SK-N-SH (cell line): Measurements from ENCODE around the gene STAMBP.
A peak's percentile ranks its signal among the peaks of the same experiment; 100 is the strongest.

Source experiments
- ELF1 ChIP-seq: IDR thresholded peaks from 2 replicates; pipeline ENCODE4 v1.4.0; 2012
- EP300 ChIP-seq, 2 experiments: IDR thresholded peaks; 2 replicates each; pipeline versions ENCODE4 v1.4.0 to v1.6.1; 2012; ENCODE audit warnings: borderline replicate concordance in 1 of 2, low read depth in 1 of 2, low read length in 1 of 2
- EZH2phosphoT487 ChIP-seq: fragments of 200-600 bp; sonication (generic); IDR thresholded peaks from 2 replicates; pipeline ENCODE4 v1.6.1; 2017; ENCODE audit warnings: low read depth, mixed run types, mild to moderate bottlenecking, antibody characterized with exemption, moderate library complexity, borderline replicate concordance
- FOSL2 ChIP-seq: IDR thresholded peaks from 2 replicates; pipeline ENCODE4 v1.4.0; 2012; ENCODE audit warnings: low read depth, mild to moderate bottlenecking, moderate library complexity, borderline replicate concordance
- NRF1 ChIP-seq: IDR thresholded peaks from 2 replicates; pipeline ENCODE4 v1.6.1; 2012; ENCODE audit warnings: low read depth, mild to moderate bottlenecking, low read length
- RAD21 ChIP-seq: IDR thresholded peaks from 2 replicates; pipeline ENCODE4 v1.6.1; 2012; ENCODE audit warnings: mild to moderate bottlenecking, low read length
- RXRA ChIP-seq: IDR thresholded peaks from 2 replicates; pipeline ENCODE4 v1.4.0; 2012; ENCODE audit warnings: low read depth, mild to moderate bottlenecking, borderline replicate concordance
- SMC3 ChIP-seq: IDR thresholded peaks from 2 replicates; pipeline ENCODE4 v1.6.1; 2012; ENCODE audit warnings: low read depth, low read length, improper control_type of control experiment
- YY1 ChIP-seq: IDR thresholded peaks from 2 replicates; pipeline ENCODE4 v1.4.0; 2012; ENCODE audit warnings: low read depth, mild to moderate bottlenecking
- TF ChIP-seq, protein P1 (sequence below): fragments of 200-600 bp; sonication (generic); IDR thresholded peaks from 2 replicates; pipeline ENCODE4 v1.6.1; 2017; ENCODE audit warnings: antibody characterized with exemption, mild to moderate bottlenecking, moderate library complexity
- TF ChIP-seq, protein P2 (sequence below): fragments of 150-350 bp; IDR thresholded peaks from 2 replicates; pipeline ENCODE4 v1.6.1; 2016; ENCODE audit warnings: mild to moderate bottlenecking, low read depth, low read length

DNA sequence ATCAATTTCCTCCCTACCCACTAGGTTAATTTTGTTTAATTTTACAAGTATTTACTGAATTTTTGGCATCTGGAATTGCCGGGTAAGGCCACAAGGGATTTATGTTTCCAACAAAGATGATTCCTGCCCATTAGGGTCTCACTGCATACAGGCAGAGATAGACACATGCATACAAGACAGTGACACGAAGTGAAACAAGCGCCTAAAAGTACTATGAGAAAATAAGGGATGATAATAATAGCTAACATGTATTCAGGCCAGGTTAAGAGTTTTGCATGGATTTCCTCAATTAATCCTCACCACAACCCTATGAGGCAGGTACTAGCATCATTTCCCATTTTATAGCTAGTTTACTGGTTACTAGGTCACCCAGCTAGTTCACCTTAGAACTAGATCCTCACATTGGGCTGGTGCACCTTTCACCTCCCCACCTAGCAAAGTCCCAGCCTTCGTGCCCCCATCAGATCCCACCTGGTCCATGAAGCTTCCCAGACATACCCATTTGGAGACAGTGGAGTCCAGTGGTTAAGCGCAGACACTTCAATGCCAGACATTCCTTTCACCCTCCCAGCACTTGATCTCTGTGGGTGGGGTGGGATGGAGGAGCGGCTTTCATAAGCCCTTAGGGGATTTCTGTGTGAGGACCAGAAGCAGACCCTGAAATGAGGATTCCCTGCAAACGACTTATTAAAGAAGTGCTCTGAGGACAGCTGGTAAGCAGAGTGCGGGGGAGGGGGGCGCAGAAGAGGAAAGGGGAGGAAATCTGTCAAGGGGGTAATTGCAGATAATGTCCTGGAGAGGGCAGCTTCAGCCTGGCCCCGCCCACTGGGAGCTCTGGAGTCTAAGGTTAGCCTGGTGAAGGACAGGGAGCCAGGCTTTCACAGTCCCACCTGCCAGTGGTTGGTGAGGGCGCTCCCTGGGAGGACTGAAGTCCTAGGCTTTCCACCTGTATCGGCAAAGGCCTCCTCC, 92.1 kb downstream of the STAMBP start:
- TF ChIP-seq RAD21 (no peak), EP300 (IDR thresholded peaks at IDR 0.05; ENCODE audit: borderline replicate concordance in 1 of 2, low read depth in 1 of 2, low read length in 1 of 2) (no peak), YY1 (no peak), ELF1 (no peak), EZH2phosphoT487 (no peak), SMC3 (no peak), NRF1 (no peak), RXRA (no peak), FOSL2 (no peak)
- TF ChIP-seq, protein P1, sequence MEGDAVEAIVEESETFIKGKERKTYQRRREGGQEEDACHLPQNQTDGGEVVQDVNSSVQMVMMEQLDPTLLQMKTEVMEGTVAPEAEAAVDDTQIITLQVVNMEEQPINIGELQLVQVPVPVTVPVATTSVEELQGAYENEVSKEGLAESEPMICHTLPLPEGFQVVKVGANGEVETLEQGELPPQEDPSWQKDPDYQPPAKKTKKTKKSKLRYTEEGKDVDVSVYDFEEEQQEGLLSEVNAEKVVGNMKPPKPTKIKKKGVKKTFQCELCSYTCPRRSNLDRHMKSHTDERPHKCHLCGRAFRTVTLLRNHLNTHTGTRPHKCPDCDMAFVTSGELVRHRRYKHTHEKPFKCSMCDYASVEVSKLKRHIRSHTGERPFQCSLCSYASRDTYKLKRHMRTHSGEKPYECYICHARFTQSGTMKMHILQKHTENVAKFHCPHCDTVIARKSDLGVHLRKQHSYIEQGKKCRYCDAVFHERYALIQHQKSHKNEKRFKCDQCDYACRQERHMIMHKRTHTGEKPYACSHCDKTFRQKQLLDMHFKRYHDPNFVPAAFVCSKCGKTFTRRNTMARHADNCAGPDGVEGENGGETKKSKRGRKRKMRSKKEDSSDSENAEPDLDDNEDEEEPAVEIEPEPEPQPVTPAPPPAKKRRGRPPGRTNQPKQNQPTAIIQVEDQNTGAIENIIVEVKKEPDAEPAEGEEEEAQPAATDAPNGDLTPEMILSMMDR = peak; percentile 31
- TF ChIP-seq, protein P2, sequence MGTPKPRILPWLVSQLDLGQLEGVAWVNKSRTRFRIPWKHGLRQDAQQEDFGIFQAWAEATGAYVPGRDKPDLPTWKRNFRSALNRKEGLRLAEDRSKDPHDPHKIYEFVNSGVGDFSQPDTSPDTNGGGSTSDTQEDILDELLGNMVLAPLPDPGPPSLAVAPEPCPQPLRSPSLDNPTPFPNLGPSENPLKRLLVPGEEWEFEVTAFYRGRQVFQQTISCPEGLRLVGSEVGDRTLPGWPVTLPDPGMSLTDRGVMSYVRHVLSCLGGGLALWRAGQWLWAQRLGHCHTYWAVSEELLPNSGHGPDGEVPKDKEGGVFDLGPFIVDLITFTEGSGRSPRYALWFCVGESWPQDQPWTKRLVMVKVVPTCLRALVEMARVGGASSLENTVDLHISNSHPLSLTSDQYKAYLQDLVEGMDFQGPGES = no peak
